ENCODE measurements around the gene PCSK5. TPM values are rescaled to one million over a fixed set of nuclear protein-coding genes. Genes with fewer than 3 reads are reported as not detected.

The PCSK5 gene
- total RNA-seq, 1 experiment from 2014 or later, result 7.5 TPM

GRCh38 chr9:76353280-76353679 is 462.8 kb downstream of the PCSK5 start:
- no peak overlapping the region for H3K4ac ChIP-seq (ENCODE audit: low read depth, low read length)
- WGBS (ENCODE audit: extremely low coverage, insufficient read length, low lambda C conversion rate), result no CpG with 5 or more reads among the region's 5 CpGs
- DNase-seq, result no peak
- H3K4me3 Mint-ChIP-seq, result no peak overlapping the region
- H3K9ac ChIP-seq (ENCODE audit: extremely low read depth, insufficient read length, low read length), result no peak overlapping the region
- no peak overlapping the region for H4K8ac ChIP-seq (replicated peaks; ENCODE audit: insufficient read length, low read depth, low read length)
- H2BK5ac ChIP-seq (ENCODE audit: insufficient read length, low read length), result no peak overlapping the region
- H3K27ac ChIP-seq (ENCODE audit: insufficient read length, low read depth, low read length), result no peak overlapping the region
- no peaks in the 10 kb centered on the region for H3K9me3 ChIP-seq (ENCODE audit: control insufficient read depth, low read depth, low read length)
- no peak overlapping the region for H2BK20ac ChIP-seq (ENCODE audit: low read depth, low read length, poor library complexity, severe bottlenecking)
- no peak overlapping the region for H3T11ph ChIP-seq (ENCODE audit: low read length)
- no peaks in the 10 kb centered on the region for H3K27me3 Mint-ChIP-seq (ENCODE audit: low read depth)
- no peaks in the 10 kb centered on the region for H3K23me2 ChIP-seq (ENCODE audit: insufficient read length, low read depth, low read length, poor library complexity, severe bottlenecking)
- H2BK120ac ChIP-seq (ENCODE audit: low read depth, low read length, poor library complexity, severe bottlenecking), result no peak overlapping the region
- no peaks in the 10 kb centered on the region for H3K79me1 ChIP-seq (ENCODE audit: insufficient read depth, low read depth, low read length, poor library complexity, severe bottlenecking)
- H3K23ac ChIP-seq (ENCODE audit: insufficient read length, low read depth, low read length), result no peak overlapping the region
- H2BK15ac ChIP-seq (ENCODE audit: low read depth, low read length), result no peak overlapping the region
- H3K56ac ChIP-seq (ENCODE audit: insufficient read length, low read depth, low read length), result no peak overlapping the region
- TF ChIP-seq CTCF (conservative IDR thresholded peaks at IDR 0.05), result no peak
- H3K14ac ChIP-seq (ENCODE audit: insufficient read depth, low read length), result no peak overlapping the region
- H2AK5ac ChIP-seq (ENCODE audit: insufficient read length, low read length), result no peak overlapping the region
- no peaks in the 10 kb centered on the region for H3K36me3 Mint-ChIP-seq (ENCODE audit: insufficient read depth in 1 of 3, low read depth in 3 of 3)
- H3K27ac Mint-ChIP-seq, result no peak overlapping the region
- H4K91ac ChIP-seq (ENCODE audit: insufficient read length, low read depth, low read length), result no peak overlapping the region
- H3K79me2 ChIP-seq (ENCODE audit: insufficient read depth, low read length), result no peaks in the 10 kb centered on the region
- H3K4me2 ChIP-seq (ENCODE audit: insufficient read depth, insufficient read length, low read length), result no peak overlapping the region
- H2AFZ ChIP-seq (ENCODE audit: low read length), result no peak overlapping the region
- no peaks in the 10 kb centered on the region for H3K4me1 ChIP-seq (ENCODE audit: insufficient read depth, low read length)
- H4K20me1 ChIP-seq (ENCODE audit: control insufficient read depth, insufficient read depth, insufficient read length), result no peaks in the 10 kb centered on the region
- 0 out of 4 replicates have a peak, but pooled peaks cover 0 to 2% of the 10 kb centered on the region in 2 experiments for H3K4me1 Mint-ChIP-seq
- H3K27me3 ChIP-seq (ENCODE audit: insufficient read depth, low read length), result no peaks in the 10 kb centered on the region
- no peak overlapping the region for H3K18ac ChIP-seq (ENCODE audit: insufficient read length, low read depth, low read length)
- H3K9me3 Mint-ChIP-seq, result no peaks in the 10 kb centered on the region
- no peak overlapping the region for H4K5ac ChIP-seq (ENCODE audit: insufficient read length, low read depth, low read length)
- no peak overlapping the region for H2BK12ac ChIP-seq (ENCODE audit: insufficient read length, low read depth, low read length)

Measured in H9 (cell line).